ENCODE measurements around the gene NEK5.
"Not testable (repeated sequence)": the region's sequence is repeated elsewhere in the genome, so short reads cannot be mapped to it uniquely, and the experiment has no call there.

NEK5 gene

GRCh38 chr13:52128714-52129700, at the start of gene NEK5:
Gene NEK5 (minus strand): TSS chr13:52129073. CDS start chr13:52127482, 1,591 bp downstream.
- DNase-seq (ENCODE audit: low spot score) = peak; percentile 56

GRCh38 chr13:52177276-52177675, 48.4 kb upstream of the NEK5 start:
- no peak for DNase-seq (ENCODE audit: low spot score)

- DNase-seq (ENCODE audit: low spot score) = not testable (repeated sequence)
Observed at GRCh38 chr13:52173970-52174369, 45.1 kb upstream of the NEK5 start.

- no peak for DNase-seq (ENCODE audit: low spot score)
Observed at GRCh38 chr13:52173373-52173772, 44.5 kb upstream of the NEK5 start.

- DNase-seq (ENCODE audit: low spot score) = not testable (repeated sequence)
Observed at GRCh38 chr13:52171686-52172085, 42.8 kb upstream of the NEK5 start.

- not testable (repeated sequence) for DNase-seq (ENCODE audit: low spot score)
Observed at GRCh38 chr13:52170828-52171391, 42.0 kb upstream of the NEK5 start.

- no peak for DNase-seq (ENCODE audit: low spot score)
Observed at GRCh38 chr13:52169839-52170238, 41.0 kb upstream of the NEK5 start.

GRCh38 chr13:52165411-52165810, 36.5 kb upstream of the NEK5 start:
- no peak for DNase-seq (ENCODE audit: low spot score)

- no peak for DNase-seq (ENCODE audit: low spot score)
Observed at GRCh38 chr13:52164989-52165388, 36.1 kb upstream of the NEK5 start.

- not testable (repeated sequence) for DNase-seq (ENCODE audit: low spot score)
Observed at GRCh38 chr13:52163878-52164277, 35.0 kb upstream of the NEK5 start.

GRCh38 chr13:52162279-52163101, 33.6 kb upstream of the NEK5 start:
- peak; percentile 69 for DNase-seq (ENCODE audit: low spot score)

- no peak for DNase-seq (ENCODE audit: low spot score)
Observed at GRCh38 chr13:52161181-52161646, 32.3 kb upstream of the NEK5 start.

- DNase-seq (ENCODE audit: low spot score) = no peak
Observed at GRCh38 chr13:52160506-52160905, 31.6 kb upstream of the NEK5 start.

GRCh38 chr13:52160053-52160452, 31.2 kb upstream of the NEK5 start:
- no peak for DNase-seq (ENCODE audit: low spot score)

GRCh38 chr13:52159159-52159982, 30.5 kb upstream of the NEK5 start, which contains the start of gene NEK3:
Gene NEK3 (minus strand): TSS chr13:52159597. CDS start chr13:52156191, 3,406 bp downstream.
- no peak for DNase-seq (ENCODE audit: low spot score)

GRCh38 chr13:52158629-52159158, 29.8 kb upstream of the NEK5 start:
- DNase-seq (ENCODE audit: low spot score) = no peak

GRCh38 chr13:52156724-52157261, 27.9 kb upstream of the NEK5 start:
- DNase-seq (ENCODE audit: low spot score) = no peak

GRCh38 chr13:52155177-52155576, 26.3 kb upstream of the NEK5 start:
- no peak for DNase-seq (ENCODE audit: low spot score)

GRCh38 chr13:52147225-52147624, 18.4 kb upstream of the NEK5 start:
- no peak for DNase-seq (ENCODE audit: low spot score)

GRCh38 chr13:52141299-52141698, 12.4 kb upstream of the NEK5 start:
- DNase-seq (ENCODE audit: low spot score) = no peak

- no peak for DNase-seq (ENCODE audit: low spot score)
Observed at GRCh38 chr13:52137489-52137888, 8.6 kb upstream of the NEK5 start.
